Urothelium cell line (cell line): ENCODE results near the gene MAP3K19.

Experiments
- DNase-seq: peaks from one replicate; pipeline ENCODE4 v3.0.0; 2011; ENCODE audit warnings: low spot score, mixed read lengths
- FAIRE-seq: peaks from 2 replicates; lab custom pipeline; 2011; peaks lifted over from hg19 to GRCh38; lab: Jason Lieb, UNC

The MAP3K19 gene

GRCh38 chr2:134934641-134935040 lies 112.6 kb downstream of the MAP3K19 start:
- no peak for DNase-seq
- FAIRE-seq, result no peak

- FAIRE-seq, result no peak
- no peak for DNase-seq
These were observed 113.1 kb downstream of the MAP3K19 start for GRCh38 chr2:134934150-134934549.

- no peak for FAIRE-seq
These were observed 113.5 kb downstream of the MAP3K19 start for GRCh38 chr2:134933732-134934131.

GRCh38 chr2:134932864-134933526 lies 114.3 kb downstream of the MAP3K19 start:
- DNase-seq, result no peak

More at GRCh38 chr2:134933732-134934131, 113.5 kb downstream of the MAP3K19 start:
- DNase-seq, result no peak

GRCh38 chr2:134927195-134927594 lies 120.1 kb downstream of the MAP3K19 start:
- no peak for DNase-seq
- no peak for FAIRE-seq

More at GRCh38 chr2:134932864-134933526, 114.3 kb downstream of the MAP3K19 start:
- FAIRE-seq, result no peak

- FAIRE-seq, result no peak
These were observed 120.9 kb downstream of the MAP3K19 start for GRCh38 chr2:134926231-134926931.

GRCh38 chr2:134924912-134925311 lies 122.3 kb downstream of the MAP3K19 start:
- DNase-seq, result no peak
- FAIRE-seq, result no peak

More at GRCh38 chr2:134926231-134926931, 120.9 kb downstream of the MAP3K19 start:
- no peak for DNase-seq

GRCh38 chr2:134919341-134920210 lies 127.7 kb downstream of the MAP3K19 start:
- FAIRE-seq (no peak), DNase-seq (peak; percentile 25)

GRCh38 chr2:134918526-134919340 lies 128.5 kb downstream of the MAP3K19 start, which contains the start of gene CCNT2:
Gene CCNT2, plus strand, starts transcription at chr2:134918822. Its CDS starts 33 bp downstream, at chr2:134918855.
- DNase-seq (peak; percentile 100), FAIRE-seq (peak; percentile 92)

- no peak for FAIRE-seq
- no peak for DNase-seq
These were observed 129.2 kb downstream of the MAP3K19 start for GRCh38 chr2:134917888-134918525.

- DNase-seq (no peak), FAIRE-seq (no peak)
These were observed 129.8 kb downstream of the MAP3K19 start for GRCh38 chr2:134917360-134917865.
